ENCODE data around the gene GEN1. TPM values are rescaled to one million over a fixed set of nuclear protein-coding genes. Genes with fewer than 3 reads are reported as not detected.
A peak's percentile ranks its signal among the peaks of the same experiment; 100 is the strongest.

Gene GEN1
- total RNA-seq, 2 experiments from 2014 or later = 19.8 to 27.6 TPM

- Mint-ChIP-seq H3K27ac (no peak overlapping the region), H3K27me3 (no peaks in the 10 kb centered on the region), H3K36me3 (ENCODE audit: low read depth) (peaks cover 30% of the 10 kb centered on the region), H3K9me3 (no peaks in the 10 kb centered on the region), H3K4me3 (no peak overlapping the region), H3K4me1 (ENCODE audit: low read depth) (no peaks in the 10 kb centered on the region)
- ChIA-PET POLR2A (interaction anchor here (0.5 kb wide), 1 partner anchor 257 kb away, joined by 3 read pairs; no protein-coding TSS in a partner anchor), CTCF (interaction anchor here (0.7 to 2.6 kb wide), 24 partner anchors 9 to 657 kb away, joined by 3 to 11 read pairs (median 3); partner anchors contain the start of gene GEN1)
- TF ChIP-seq, protein P1, sequence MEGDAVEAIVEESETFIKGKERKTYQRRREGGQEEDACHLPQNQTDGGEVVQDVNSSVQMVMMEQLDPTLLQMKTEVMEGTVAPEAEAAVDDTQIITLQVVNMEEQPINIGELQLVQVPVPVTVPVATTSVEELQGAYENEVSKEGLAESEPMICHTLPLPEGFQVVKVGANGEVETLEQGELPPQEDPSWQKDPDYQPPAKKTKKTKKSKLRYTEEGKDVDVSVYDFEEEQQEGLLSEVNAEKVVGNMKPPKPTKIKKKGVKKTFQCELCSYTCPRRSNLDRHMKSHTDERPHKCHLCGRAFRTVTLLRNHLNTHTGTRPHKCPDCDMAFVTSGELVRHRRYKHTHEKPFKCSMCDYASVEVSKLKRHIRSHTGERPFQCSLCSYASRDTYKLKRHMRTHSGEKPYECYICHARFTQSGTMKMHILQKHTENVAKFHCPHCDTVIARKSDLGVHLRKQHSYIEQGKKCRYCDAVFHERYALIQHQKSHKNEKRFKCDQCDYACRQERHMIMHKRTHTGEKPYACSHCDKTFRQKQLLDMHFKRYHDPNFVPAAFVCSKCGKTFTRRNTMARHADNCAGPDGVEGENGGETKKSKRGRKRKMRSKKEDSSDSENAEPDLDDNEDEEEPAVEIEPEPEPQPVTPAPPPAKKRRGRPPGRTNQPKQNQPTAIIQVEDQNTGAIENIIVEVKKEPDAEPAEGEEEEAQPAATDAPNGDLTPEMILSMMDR (IDR thresholded peaks at IDR 0.05) = peak; percentile 73
- intact Hi-C loops (cut with micrococcal nuclease) = no loop called here
- peak; percentile 47 for ATAC-seq
- no peak for DNase-seq
These were observed 34.2 kb upstream of the GEN1 start for GRCh38 chr2:17719562-17720371.

- ChIA-PET CTCF (interaction anchor here (0.9 kb wide), 1 partner anchor 8 kb away, joined by 3 read pairs; no protein-coding TSS in a partner anchor), POLR2A (no interaction called here)
- no peaks in the 10 kb centered on the region for H3K4me1 Mint-ChIP-seq (ENCODE audit: low read depth)
- TF ChIP-seq, protein P1 (IDR thresholded peaks at IDR 0.05) = no peak
- ATAC-seq = no peak
- H3K4me3 Mint-ChIP-seq = no peak overlapping the region
- intact Hi-C loops (cut with micrococcal nuclease) = no loop called here
- no peaks in the 10 kb centered on the region for H3K27me3 Mint-ChIP-seq
- no peak for DNase-seq
- peaks cover 14% of the 10 kb centered on the region for H3K36me3 Mint-ChIP-seq (ENCODE audit: low read depth)
- H3K9me3 Mint-ChIP-seq = no peaks in the 10 kb centered on the region
- no peak overlapping the region for H3K27ac Mint-ChIP-seq
These were observed 25.7 kb upstream of the GEN1 start for GRCh38 chr2:17728210-17728609.

- no peaks in the 10 kb centered on the region for H3K4me1 Mint-ChIP-seq (ENCODE audit: low read depth)
- ATAC-seq (no peak), DNase-seq (no peak)
- peaks cover 17% of the 10 kb centered on the region for H3K36me3 Mint-ChIP-seq (ENCODE audit: low read depth)
- ChIA-PET CTCF (no interaction called here), POLR2A (no interaction called here)
- H3K27ac Mint-ChIP-seq = no peak overlapping the region
- no peaks in the 10 kb centered on the region for H3K27me3 Mint-ChIP-seq
- H3K9me3 Mint-ChIP-seq = no peaks in the 10 kb centered on the region
- H3K4me3 Mint-ChIP-seq = no peak overlapping the region
- intact Hi-C loops (cut with micrococcal nuclease) = no loop called here
- TF ChIP-seq, protein P1 (IDR thresholded peaks at IDR 0.05) = no peak
These were observed 24.1 kb upstream of the GEN1 start for GRCh38 chr2:17729880-17730279.

- Mint-ChIP-seq H3K4me1 (ENCODE audit: low read depth) (no peaks in the 10 kb centered on the region), H3K4me3 (no peak overlapping the region), H3K27me3 (no peaks in the 10 kb centered on the region), H3K9me3 (no peaks in the 10 kb centered on the region), H3K36me3 (ENCODE audit: low read depth) (peaks cover 30% of the 10 kb centered on the region), H3K27ac (no peak overlapping the region)
- CTCF ChIA-PET = interaction anchor here (0.9 to 2.1 kb wide), 2 partner anchors 14 to 62 kb away, joined by 3 to 8 read pairs; no protein-coding TSS in a partner anchor
- intact Hi-C loops (cut with micrococcal nuclease) = no loop called here
- ATAC-seq (no peak), DNase-seq (no peak)
- TF ChIP-seq, protein P1 (IDR thresholded peaks at IDR 0.05) = no peak
- POLR2A ChIA-PET = no interaction called here
These were observed 20.3 kb upstream of the GEN1 start for GRCh38 chr2:17733599-17733998.

GRCh38 chr2:17735864-17736263, 18.1 kb upstream of the GEN1 start:
- no peaks in the 10 kb centered on the region for H3K27me3 Mint-ChIP-seq
- peaks cover 38% of the 10 kb centered on the region for H3K36me3 Mint-ChIP-seq (ENCODE audit: low read depth)
- no peaks in the 10 kb centered on the region for H3K9me3 Mint-ChIP-seq
- no peak for DNase-seq
- CTCF ChIA-PET = interaction anchor here (1.5 kb wide), 1 partner anchor 16 kb away, joined by 8 read pairs; no protein-coding TSS in a partner anchor
- H3K4me3 Mint-ChIP-seq = no peak overlapping the region
- intact Hi-C loops (cut with micrococcal nuclease) = no loop called here
- POLR2A ChIA-PET = no interaction called here
- no peak overlapping the region for H3K27ac Mint-ChIP-seq
- TF ChIP-seq, protein P1 (IDR thresholded peaks at IDR 0.05) = no peak
- no peak for ATAC-seq
- peaks cover 1% of the 10 kb centered on the region for H3K4me1 Mint-ChIP-seq (ENCODE audit: low read depth)
